HT1080 (cell line): ENCODE data around the gene CCDC134. TPM values are rescaled to one million over a fixed set of nuclear protein-coding genes. Genes with fewer than 3 reads are reported as not detected.

ENCODE experiments used
- DNase-seq: peaks from one replicate; pipeline ENCODE4 v3.0.0-alpha.2; 2015; ENCODE audit warnings: low read depth
- total RNA-seq: library from RNA; depleted of rRNA; stranded (reverse); fragments of >200 nt; shearing (Covaris generic); gene quantifications from 2 replicates; pipeline ENCODE4 v1.2.3, GENCODE V29; 2014

Gene CCDC134
- total RNA-seq, 1 experiment from 2014 or later = 6.4 TPM

- DNase-seq = no peak
These were observed 17.7 kb upstream of the CCDC134 start for GRCh38 chr22:41782751-41783150.

GRCh38 chr22:41787331-41787730 lies 13.1 kb upstream of the CCDC134 start:
- DNase-seq = no peak

GRCh38 chr22:41793871-41794270 lies 6.6 kb upstream of the CCDC134 start:
- DNase-seq = no peak

GRCh38 chr22:41798736-41799135 lies 1.7 kb upstream of the CCDC134 start:
- no peak for DNase-seq

GRCh38 chr22:41799486-41800347 lies 762 bp upstream of the CCDC134 start:
- no peak for DNase-seq

GRCh38 chr22:41801147-41801819 lies 804 bp downstream of the CCDC134 start:
- DNase-seq = no peak

GRCh38 chr22:41801886-41802285 lies 1.4 kb downstream of the CCDC134 start:
- no peak for DNase-seq

- no peak for DNase-seq
These were observed 5.2 kb downstream of the CCDC134 start for GRCh38 chr22:41805639-41806038.

- no peak for DNase-seq
These were observed 7.9 kb downstream of the CCDC134 start for GRCh38 chr22:41808400-41808799.

GRCh38 chr22:41810022-41810421 lies 9.5 kb downstream of the CCDC134 start:
- no peak for DNase-seq

- DNase-seq = no peak
These were observed 12.5 kb downstream of the CCDC134 start for GRCh38 chr22:41812805-41813545.

GRCh38 chr22:41813726-41814410 lies 13.4 kb downstream of the CCDC134 start:
- no peak for DNase-seq

- no peak for DNase-seq
These were observed 15.2 kb downstream of the CCDC134 start for GRCh38 chr22:41815716-41816115.

- no peak for DNase-seq
These were observed 15.8 kb downstream of the CCDC134 start for GRCh38 chr22:41816241-41816640.

GRCh38 chr22:41816871-41817270 lies 16.4 kb downstream of the CCDC134 start:
- no peak for DNase-seq

- no peak for DNase-seq
These were observed 17.5 kb downstream of the CCDC134 start for GRCh38 chr22:41818011-41818410.

GRCh38 chr22:41818596-41818995 lies 18.1 kb downstream of the CCDC134 start:
- no peak for DNase-seq

GRCh38 chr22:41819257-41819656 lies 18.8 kb downstream of the CCDC134 start:
- no peak for DNase-seq

GRCh38 chr22:41820447-41820846 lies 20.0 kb downstream of the CCDC134 start:
- no peak for DNase-seq

GRCh38 chr22:41821471-41822316 lies 21.2 kb downstream of the CCDC134 start:
- DNase-seq = no peak
